Measurements from ENCODE around the gene TUFT1.

DNA sequence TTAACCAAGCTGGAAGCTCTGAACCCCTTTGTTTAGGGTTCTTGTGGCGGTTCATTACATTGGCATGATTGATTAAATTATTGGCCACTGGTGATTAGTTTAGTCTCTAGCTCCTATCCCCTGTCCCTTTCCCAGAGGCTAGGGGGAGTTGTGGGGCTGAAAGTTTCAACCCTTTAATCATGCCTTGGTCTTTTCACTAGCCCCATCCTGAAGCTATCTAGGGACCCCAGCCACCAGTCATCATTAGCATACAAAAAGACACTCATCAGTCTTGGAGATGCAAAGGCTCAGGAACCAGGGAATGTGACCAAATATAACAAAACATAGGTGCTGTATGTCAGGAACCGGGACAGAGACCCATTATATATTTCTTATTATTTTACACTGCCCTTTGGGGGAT, 37.1 kb downstream of the TUFT1 start:
- no peak for TF ChIP-seq EZH2 (IDR thresholded peaks at IDR 0.05; ENCODE audit: borderline replicate concordance, low read depth, low read length, poor library complexity, severe bottlenecking)
- TF ChIP-seq, protein P1, sequence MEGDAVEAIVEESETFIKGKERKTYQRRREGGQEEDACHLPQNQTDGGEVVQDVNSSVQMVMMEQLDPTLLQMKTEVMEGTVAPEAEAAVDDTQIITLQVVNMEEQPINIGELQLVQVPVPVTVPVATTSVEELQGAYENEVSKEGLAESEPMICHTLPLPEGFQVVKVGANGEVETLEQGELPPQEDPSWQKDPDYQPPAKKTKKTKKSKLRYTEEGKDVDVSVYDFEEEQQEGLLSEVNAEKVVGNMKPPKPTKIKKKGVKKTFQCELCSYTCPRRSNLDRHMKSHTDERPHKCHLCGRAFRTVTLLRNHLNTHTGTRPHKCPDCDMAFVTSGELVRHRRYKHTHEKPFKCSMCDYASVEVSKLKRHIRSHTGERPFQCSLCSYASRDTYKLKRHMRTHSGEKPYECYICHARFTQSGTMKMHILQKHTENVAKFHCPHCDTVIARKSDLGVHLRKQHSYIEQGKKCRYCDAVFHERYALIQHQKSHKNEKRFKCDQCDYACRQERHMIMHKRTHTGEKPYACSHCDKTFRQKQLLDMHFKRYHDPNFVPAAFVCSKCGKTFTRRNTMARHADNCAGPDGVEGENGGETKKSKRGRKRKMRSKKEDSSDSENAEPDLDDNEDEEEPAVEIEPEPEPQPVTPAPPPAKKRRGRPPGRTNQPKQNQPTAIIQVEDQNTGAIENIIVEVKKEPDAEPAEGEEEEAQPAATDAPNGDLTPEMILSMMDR (conservative IDR thresholded peaks at IDR 0.05; ENCODE audit: low read depth, low read length), result no peak

All from A673 (cell line).